Body of pancreas (tissue), 4 donors: ENCODE results near the gene SCMH1. TPM values are rescaled to one million over a fixed set of nuclear protein-coding genes. Genes with fewer than 3 reads are reported as not detected.

Experiments used
- ATAC-seq: fragments of 150-250 bp; one replicate; pipeline ENCODE4 v1.9.1; 2016
- DNase-seq, 4 donors: peaks; one replicate each; pipeline ENCODE4 v3.0.0-alpha.2; 2019
- H3K27ac ChIP-seq, 4 donors: fragments of 200-600 bp; sonication (generic); 1 replicate in 3 of 4; 2 replicates in 1 of 4; pipeline versions ENCODE4 v1.5.1 to v1.6.1; 2016 to 2019; ENCODE audit warnings: mild to moderate bottlenecking in 1 of 4, mixed read lengths in 1 of 4, moderate library complexity in 1 of 4
- H3K27me3 ChIP-seq, 2 donors: fragments of 200-600 bp; sonication (generic); one replicate each; pipeline ENCODE4 v1.6.0; 2016; ENCODE audit warnings: mild to moderate bottlenecking in 1 of 2
- H3K36me3 ChIP-seq, 2 donors: fragments of 200-600 bp; sonication (generic); replicated peaks in 1 of 2; 2 replicates each; pipeline ENCODE4 v1.5.1; 2016; ENCODE audit warnings: low read depth in 2 of 2; ENCODE audit not compliant: insufficient read depth in 1 of 2
- H3K4me1 ChIP-seq: fragments of 200-600 bp; sonication (generic); one replicate; pipeline ENCODE4 v1.6.0; 2016
- H3K4me3 ChIP-seq, 2 donors: fragments of 200-600 bp; sonication (generic); 1 replicate in 1 of 2; 2 replicates in 1 of 2; pipeline ENCODE4 v1.5.1; 2016 to 2019
- H3K9me3 ChIP-seq, 3 donors: fragments of 200-600 bp; sonication (generic); 1 replicate in 2 of 3; 2 replicates in 1 of 3; pipeline ENCODE4 v1.5.1; 2016
- POLR2A ChIP-seq, 3 donors: fragments of 450-650 bp; IDR thresholded peaks; one replicate each; pipeline ENCODE4 v1.6.1; 2016; ENCODE audit warnings: antibody characterized with exemption in 3 of 3, mild to moderate bottlenecking in 2 of 3
- WGBS, 2 donors: methylation state at CpG; one replicate each; pipeline ENCODE4 v1.1.5; 2017; 5-methylcytosine and 5-hydroxymethylcytosine counted together
- intact Hi-C: fragments of 100-400 bp; cut with DNase I; formaldehyde crosslinking; loops from one replicate; pipeline ENCODE4 v1.15.1; 2023
- total RNA-seq, 2 donors: library from RNA; depleted of rRNA; stranded (reverse); fragments of >200 nt; gene quantifications; one replicate each; pipeline ENCODE4 v1.1.0, GENCODE V29; 2016
- TF ChIP-seq, protein P1 (sequence below), 7 experiments: fragments of 450-650 bp in 4 of 7; fragments of 200-600 bp in 3 of 7; sonication (generic) in 3 of 7; IDR thresholded peaks; one replicate each; pipeline ENCODE4 v1.5.1; 2016 to 2019; ENCODE audit warnings: antibody characterized with exemption in 7 of 7

SCMH1 gene
- total RNA-seq, 2 donors from 2014 or later, result 25.4 to 33.3 TPM

- no peaks in the 10 kb centered on the region for H3K9me3 ChIP-seq
- no peaks in the 10 kb centered on the region for H3K4me1 ChIP-seq
- intact Hi-C loops, result no loop called here
- H3K27ac ChIP-seq, result no peak overlapping the region
- no peaks in the 10 kb centered on the region for H3K27me3 ChIP-seq
- H3K36me3 ChIP-seq, result peaks cover 0 to 6% of the 10 kb centered on the region in 2 donors
- TF ChIP-seq POLR2A (IDR thresholded peaks at IDR 0.05), result no peak
- TF ChIP-seq, protein P1, sequence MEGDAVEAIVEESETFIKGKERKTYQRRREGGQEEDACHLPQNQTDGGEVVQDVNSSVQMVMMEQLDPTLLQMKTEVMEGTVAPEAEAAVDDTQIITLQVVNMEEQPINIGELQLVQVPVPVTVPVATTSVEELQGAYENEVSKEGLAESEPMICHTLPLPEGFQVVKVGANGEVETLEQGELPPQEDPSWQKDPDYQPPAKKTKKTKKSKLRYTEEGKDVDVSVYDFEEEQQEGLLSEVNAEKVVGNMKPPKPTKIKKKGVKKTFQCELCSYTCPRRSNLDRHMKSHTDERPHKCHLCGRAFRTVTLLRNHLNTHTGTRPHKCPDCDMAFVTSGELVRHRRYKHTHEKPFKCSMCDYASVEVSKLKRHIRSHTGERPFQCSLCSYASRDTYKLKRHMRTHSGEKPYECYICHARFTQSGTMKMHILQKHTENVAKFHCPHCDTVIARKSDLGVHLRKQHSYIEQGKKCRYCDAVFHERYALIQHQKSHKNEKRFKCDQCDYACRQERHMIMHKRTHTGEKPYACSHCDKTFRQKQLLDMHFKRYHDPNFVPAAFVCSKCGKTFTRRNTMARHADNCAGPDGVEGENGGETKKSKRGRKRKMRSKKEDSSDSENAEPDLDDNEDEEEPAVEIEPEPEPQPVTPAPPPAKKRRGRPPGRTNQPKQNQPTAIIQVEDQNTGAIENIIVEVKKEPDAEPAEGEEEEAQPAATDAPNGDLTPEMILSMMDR (IDR thresholded peaks at IDR 0.05), result no peak
- no peak for ATAC-seq
- DNase-seq, result no peak
- no peak overlapping the region for H3K4me3 ChIP-seq
- WGBS, 2 donors, result 80 to 81% methylated on average over 3 to 5 of the region's 5 CpGs
Observed at GRCh38 chr1:41015281-41015896, 226.7 kb downstream of the SCMH1 start.

- Histone ChIP-seq H3K4me1 (no peaks in the 10 kb centered on the region), H3K36me3 (peaks cover 0 to 9% of the 10 kb centered on the region in 2 donors), H3K9me3 (no peaks in the 10 kb centered on the region), H3K4me3 (no peak overlapping the region), H3K27me3 (no peaks in the 10 kb centered on the region), H3K27ac (no peak overlapping the region)
- WGBS, 2 donors, result 74 to 82% methylated on average over 8 of the region's 8 CpGs
- TF ChIP-seq POLR2A (IDR thresholded peaks at IDR 0.05), result no peak
- no peak for ATAC-seq
- no peak for DNase-seq
- intact Hi-C loops, result no loop called here
Observed at GRCh38 chr1:41014871-41015270, 227.2 kb downstream of the SCMH1 start.

DNA sequence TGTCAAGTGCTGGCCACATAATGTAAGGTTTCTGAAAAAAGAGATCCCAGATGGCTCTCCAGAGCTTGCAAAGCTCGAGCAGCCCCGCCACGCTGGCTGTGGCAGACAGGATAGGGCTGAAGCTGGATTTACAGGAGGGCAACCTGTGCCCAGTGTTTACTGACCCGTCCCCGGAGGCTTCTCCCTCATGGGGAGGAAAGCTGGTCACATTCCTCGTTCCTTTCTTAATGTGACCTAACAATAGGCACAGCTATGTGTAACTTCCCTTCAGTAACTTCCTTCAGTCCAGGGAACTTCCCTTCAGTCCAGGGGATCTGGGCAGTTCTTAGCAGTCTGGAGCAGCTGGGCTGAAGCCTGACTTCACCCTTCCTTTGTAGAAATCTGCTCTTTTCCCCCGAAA, 228.3 kb downstream of the SCMH1 start:
- WGBS, 2 donors, result 67 to 84% methylated on average over 7 of the region's 7 CpGs
- Histone ChIP-seq H3K36me3 (peaks cover 0 to 18% of the 10 kb centered on the region in 2 donors), H3K4me1 (no peaks in the 10 kb centered on the region), H3K9me3 (no peaks in the 10 kb centered on the region), H3K4me3 (no peak overlapping the region), H3K27me3 (no peaks in the 10 kb centered on the region), H3K27ac (no peak overlapping the region)
- ATAC-seq, result no peak
- TF ChIP-seq, protein P1 (IDR thresholded peaks at IDR 0.05), result no peak
- no peak for TF ChIP-seq POLR2A (IDR thresholded peaks at IDR 0.05)
- DNase-seq, result no peak
- intact Hi-C loops, result no loop called here

- H3K27ac ChIP-seq, result no peak overlapping the region
- H3K9me3 ChIP-seq, result no peaks in the 10 kb centered on the region
- DNase-seq (no peak), ATAC-seq (no peak)
- WGBS, 2 donors, result 92 to 97% methylated on average over 6 of the region's 6 CpGs
- H3K4me1 ChIP-seq, result no peaks in the 10 kb centered on the region
- intact Hi-C loops, result no loop called here
- H3K36me3 ChIP-seq, result peaks cover 0 to 18% of the 10 kb centered on the region in 2 donors
- H3K27me3 ChIP-seq, result no peaks in the 10 kb centered on the region
- no peak overlapping the region for H3K4me3 ChIP-seq
- TF ChIP-seq, protein P1 (IDR thresholded peaks at IDR 0.05), result no peak
- TF ChIP-seq POLR2A (IDR thresholded peaks at IDR 0.05), result no peak
Observed at GRCh38 chr1:41013024-41013423, 229.1 kb downstream of the SCMH1 start.

DNA sequence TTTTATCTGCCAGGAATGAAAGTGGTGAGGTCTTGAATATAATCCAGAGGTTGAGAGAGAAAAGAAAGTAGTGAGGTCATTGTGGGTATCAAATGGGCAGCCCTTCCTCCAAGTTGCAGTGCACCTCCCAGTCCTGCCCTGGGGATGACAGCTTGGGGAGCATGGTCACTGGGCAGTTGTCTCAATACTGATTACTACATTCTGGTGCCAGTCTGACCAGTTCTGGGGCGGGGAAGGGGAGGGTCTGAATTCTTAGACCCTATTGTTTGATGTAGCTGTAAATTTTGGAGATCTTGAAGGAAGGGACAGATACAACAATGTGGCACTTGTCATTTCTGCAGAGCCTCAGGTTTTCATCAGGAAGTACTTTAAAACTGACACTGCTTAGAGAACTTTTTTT, 231.8 kb downstream of the SCMH1 start:
- TF ChIP-seq, protein P1 (IDR thresholded peaks at IDR 0.05), result no peak
- no peak for TF ChIP-seq POLR2A (IDR thresholded peaks at IDR 0.05)
- intact Hi-C loops, result no loop called here
- Histone ChIP-seq H3K36me3 (peaks cover 0 to 20% of the 10 kb centered on the region in 2 donors), H3K27me3 (no peaks in the 10 kb centered on the region), H3K4me1 (no peaks in the 10 kb centered on the region), H3K27ac (no peak overlapping the region), H3K9me3 (no peaks in the 10 kb centered on the region), H3K4me3 (no peak overlapping the region)
- ATAC-seq (no peak), DNase-seq (no peak)
- WGBS, 2 donors, result 86 to 100% methylated on average over 1 of the region's 1 CpG
